ENCODE data around the gene DCLRE1B.

DNA sequence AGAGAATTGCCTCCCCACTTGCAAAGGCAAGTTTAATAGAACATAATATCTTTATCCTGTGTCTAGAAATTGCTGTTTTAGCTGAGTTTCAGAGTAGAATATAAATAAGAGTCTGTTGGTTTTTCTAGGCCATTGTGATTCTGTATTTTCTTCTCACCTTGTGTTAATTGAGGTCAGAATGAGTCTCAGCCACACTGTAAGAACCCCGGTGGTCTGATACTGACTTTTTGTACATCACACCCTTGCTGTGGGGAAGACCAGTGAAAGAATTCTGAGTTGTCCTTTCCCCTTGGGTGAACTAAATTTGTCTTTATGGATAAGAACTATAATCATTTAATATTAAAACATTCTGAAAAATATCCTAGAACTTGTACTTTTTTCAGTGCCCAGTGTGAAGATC, 30.8 kb downstream of the DCLRE1B start:
- TF ChIP-seq, protein P1, sequence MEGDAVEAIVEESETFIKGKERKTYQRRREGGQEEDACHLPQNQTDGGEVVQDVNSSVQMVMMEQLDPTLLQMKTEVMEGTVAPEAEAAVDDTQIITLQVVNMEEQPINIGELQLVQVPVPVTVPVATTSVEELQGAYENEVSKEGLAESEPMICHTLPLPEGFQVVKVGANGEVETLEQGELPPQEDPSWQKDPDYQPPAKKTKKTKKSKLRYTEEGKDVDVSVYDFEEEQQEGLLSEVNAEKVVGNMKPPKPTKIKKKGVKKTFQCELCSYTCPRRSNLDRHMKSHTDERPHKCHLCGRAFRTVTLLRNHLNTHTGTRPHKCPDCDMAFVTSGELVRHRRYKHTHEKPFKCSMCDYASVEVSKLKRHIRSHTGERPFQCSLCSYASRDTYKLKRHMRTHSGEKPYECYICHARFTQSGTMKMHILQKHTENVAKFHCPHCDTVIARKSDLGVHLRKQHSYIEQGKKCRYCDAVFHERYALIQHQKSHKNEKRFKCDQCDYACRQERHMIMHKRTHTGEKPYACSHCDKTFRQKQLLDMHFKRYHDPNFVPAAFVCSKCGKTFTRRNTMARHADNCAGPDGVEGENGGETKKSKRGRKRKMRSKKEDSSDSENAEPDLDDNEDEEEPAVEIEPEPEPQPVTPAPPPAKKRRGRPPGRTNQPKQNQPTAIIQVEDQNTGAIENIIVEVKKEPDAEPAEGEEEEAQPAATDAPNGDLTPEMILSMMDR (conservative IDR thresholded peaks at IDR 0.05; ENCODE audit: low read length): no peak
- no peak for TF ChIP-seq EZH2phosphoT487 (IDR thresholded peaks at IDR 0.05; ENCODE audit: borderline replicate concordance)

Data from Loucy (cell line).